ENCODE data around the gene PI4KA.
"Not testable (repeated sequence)": the region's sequence is repeated elsewhere in the genome, so short reads cannot be mapped to it uniquely, and the experiment has no call there.

GRCh38 chr22:20732431-20732830, 126.2 kb downstream of the PI4KA start:
- TF ChIP-seq EZH2 (IDR thresholded peaks at IDR 0.05; ENCODE audit: low read length, missing control alignments); CTCF (conservative IDR thresholded peaks at IDR 0.05 in 1 of 2, IDR thresholded peaks at IDR 0.05 in 1 of 2; ENCODE audit: low read depth in 1 of 2, low read length in 2 of 2): not testable (repeated sequence)
